ENCODE data around the gene PDE4B. TPM values are rescaled to one million over a fixed set of nuclear protein-coding genes. Genes with fewer than 3 reads are reported as not detected.

The PDE4B gene
- total RNA-seq = 16.3 TPM

GRCh38 chr1:65792669-65793358 lies at the start of gene PDE4B:
TSS of gene PDE4B (plus strand) at chr1:65792895.

Small RNA genes lying within 50 kb of the gene (small RNA-seq; reads per million reads assigned to genes)
- not detected for gene RN7SL854P (ENCODE audit: low replicate concordance)
- not detected for gene RNU4-88P (ENCODE audit: low replicate concordance)

All from metanephros (tissue), 2 donors.